ENCODE data around the gene PROB1.
"Not testable (repeated sequence)": the region's sequence is repeated elsewhere in the genome, so short reads cannot be mapped to it uniquely, and the experiment has no call there.

PROB1 gene

DNA sequence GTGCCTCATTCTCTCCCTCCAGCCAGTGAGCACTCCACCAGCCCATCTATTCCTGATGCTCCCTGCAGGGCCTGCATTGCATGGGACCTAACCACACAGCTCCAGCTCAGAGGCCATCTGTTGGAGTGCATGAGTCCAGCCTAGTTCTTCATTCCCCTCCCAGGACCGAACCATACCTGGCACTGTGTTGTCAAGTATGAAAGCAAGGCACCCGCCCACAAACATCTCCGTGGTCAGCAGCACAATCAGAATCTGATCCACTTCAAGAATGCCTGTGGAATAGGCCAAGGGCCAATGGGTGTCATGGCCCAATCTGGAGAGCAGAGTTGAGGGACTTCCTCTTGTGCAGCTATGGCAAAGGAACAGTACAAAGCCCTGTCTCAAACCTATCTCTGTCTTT lies 17.7 kb downstream of the PROB1 start:
- DNase-seq (ENCODE audit: low spot score), result no peak

DNA sequence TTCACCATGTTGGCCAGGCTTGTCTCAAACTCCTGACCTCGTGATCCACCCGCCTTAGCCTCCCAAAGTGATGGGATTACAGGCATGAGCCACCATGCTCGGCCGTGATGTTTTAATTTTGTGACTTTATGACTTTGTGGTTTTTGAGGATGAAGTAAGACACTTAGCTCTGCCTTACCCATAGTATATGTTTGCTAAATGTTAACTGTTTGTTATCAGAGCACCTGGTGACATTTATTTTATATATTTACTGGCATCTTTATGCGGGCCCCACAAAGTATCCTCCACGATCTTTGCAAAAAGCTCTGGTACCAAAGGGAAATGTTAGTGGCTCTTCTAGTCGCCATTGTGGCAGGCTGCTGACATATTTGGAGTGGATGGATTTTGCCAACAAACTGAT lies 18.5 kb downstream of the PROB1 start:
- DNase-seq (ENCODE audit: low spot score), result no peak

DNA sequence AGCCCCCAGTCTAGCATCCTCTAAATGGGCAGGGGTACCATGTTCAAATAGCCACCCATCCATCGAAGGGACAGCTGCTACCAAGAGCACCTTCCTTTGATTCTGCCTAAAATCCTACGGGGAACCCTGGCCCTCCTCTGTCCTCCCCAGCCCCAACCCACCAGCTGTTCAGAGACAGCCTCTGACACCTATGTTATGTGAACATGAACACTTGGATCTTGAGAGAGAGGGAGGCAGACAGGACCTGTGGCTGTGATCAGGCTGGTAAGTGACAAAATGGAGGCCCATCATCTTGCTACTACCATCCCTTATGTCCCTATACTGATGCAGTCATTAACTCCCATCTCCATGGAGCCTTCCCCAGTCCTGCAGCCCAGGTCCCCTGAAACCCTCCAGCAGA lies 20.0 kb downstream of the PROB1 start:
- no peak for DNase-seq (ENCODE audit: low spot score)

DNA sequence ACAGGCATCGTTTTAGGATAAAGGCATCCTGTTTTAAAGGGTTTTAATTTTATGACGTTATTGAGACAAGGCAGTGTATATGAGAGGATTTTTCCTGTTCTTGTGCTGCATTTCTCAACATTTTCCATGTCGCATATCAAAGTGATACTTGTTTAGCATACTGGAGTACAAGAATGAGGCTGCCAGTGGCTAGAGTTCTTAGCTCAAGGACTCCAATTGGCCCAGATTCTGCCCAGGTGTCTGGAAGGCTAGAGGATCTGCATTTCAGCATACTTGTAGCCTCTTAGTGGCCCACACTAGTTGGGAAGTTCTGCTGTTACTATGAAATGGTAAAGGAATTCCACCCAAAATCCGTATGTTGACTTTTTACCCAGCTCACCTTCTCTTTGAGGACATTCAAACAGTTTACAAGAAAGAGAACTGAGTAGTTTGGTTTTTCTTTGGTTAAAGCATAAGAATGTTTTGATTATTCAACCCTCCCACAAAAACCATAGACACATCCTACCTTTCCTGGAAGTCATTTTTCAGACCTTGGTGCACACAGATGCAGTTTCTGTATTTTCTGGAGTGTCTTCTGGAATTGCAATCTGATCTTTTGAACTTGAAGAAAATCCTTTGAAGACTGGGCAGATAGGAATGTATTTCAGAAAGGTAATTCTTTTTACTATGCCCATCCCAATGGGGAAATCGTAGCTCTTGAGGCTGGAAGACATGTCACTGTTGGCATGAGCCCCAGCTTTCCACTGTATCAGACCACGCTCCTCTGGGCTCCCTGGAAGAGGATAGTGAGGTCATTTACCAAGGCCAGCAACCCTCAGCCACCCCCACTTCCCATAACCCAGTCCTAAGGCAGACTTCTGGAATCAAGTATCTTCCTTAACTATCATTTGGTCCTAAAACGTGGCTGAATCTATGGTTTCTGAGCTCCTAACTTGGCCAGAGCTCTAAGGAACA lies 23.1 kb downstream of the PROB1 start:
- no peak for DNase-seq (ENCODE audit: low spot score)

DNA sequence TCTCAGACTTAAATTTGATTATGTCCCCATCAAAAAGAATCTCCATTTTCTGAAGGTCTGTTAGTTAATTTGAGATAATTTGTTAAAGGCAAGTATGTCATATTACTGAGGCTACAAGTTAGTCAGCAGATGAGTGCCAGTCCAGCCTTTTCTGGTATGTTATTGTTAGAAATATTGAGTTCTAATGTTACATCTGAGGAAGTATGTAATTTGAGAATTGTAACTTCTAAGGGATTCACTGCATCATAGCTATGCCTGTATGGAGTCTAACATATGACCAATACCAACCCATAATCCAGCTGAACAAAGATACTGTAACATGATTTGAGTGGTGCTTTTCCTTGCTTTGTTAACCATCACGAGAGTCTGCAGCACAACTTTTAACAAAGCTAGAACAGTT lies 25.7 kb downstream of the PROB1 start:
- DNase-seq (ENCODE audit: low spot score), result no peak

DNA sequence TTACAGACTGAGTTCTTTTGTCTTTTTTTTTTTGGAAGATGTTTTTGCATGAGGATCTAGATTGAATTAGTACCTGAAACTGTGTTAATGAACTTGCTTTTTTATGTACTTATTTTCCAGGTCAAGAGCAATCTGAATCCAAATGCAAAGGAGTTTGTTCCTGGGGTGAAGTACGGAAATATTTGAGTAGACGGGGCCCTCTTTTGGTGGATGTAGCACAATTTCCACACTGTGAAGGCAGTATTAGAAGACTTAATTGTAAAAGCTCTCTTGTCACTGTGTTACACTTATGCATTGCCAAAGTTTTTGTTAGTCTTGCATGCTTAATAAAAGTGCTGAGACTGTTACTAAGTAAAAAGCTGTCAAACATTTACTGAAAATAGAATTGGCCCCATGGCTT lies 26.3 kb downstream of the PROB1 start:
- no peak for DNase-seq (ENCODE audit: low spot score)

DNA sequence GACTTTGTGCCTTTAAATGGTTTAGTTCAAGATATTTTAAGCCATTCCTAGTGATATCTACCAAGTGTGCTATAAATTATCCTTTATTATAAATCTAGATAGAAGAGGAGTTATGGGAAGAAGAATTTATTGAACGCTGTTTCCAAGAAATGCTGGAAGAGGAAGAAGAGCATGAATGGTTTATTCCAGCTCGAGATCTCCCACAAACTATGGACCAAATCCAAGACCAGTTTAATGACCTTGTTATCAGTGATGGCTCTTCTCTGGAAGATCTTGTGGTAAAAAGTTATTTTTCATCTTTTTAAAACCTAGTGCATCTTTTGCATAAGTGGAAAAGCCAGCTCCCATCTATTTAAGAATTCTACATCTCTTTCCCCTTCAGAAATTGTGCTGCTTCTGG lies 30.4 kb downstream of the PROB1 start:
- no peak for DNase-seq (ENCODE audit: low spot score)

DNA sequence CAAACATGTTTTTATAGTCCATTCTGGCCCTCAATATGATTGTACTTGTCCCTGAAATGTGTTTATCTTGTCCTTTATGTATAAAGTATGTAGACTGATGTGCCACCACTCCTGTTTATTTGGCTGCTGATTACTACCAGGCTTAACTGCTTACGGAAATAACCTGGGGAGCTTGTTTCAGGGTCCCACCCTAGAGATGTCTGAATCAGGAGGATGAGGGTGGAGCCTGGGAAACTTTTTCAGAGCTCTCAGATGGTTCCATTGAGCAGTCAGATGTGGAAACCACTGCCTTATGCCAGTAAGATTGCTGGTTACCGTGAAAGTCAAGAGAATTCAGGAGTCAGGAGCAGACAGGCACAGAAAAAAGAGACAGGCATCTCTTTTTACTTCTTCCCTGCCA lies 31.0 kb downstream of the PROB1 start:
- no peak for DNase-seq (ENCODE audit: low spot score)

DNA sequence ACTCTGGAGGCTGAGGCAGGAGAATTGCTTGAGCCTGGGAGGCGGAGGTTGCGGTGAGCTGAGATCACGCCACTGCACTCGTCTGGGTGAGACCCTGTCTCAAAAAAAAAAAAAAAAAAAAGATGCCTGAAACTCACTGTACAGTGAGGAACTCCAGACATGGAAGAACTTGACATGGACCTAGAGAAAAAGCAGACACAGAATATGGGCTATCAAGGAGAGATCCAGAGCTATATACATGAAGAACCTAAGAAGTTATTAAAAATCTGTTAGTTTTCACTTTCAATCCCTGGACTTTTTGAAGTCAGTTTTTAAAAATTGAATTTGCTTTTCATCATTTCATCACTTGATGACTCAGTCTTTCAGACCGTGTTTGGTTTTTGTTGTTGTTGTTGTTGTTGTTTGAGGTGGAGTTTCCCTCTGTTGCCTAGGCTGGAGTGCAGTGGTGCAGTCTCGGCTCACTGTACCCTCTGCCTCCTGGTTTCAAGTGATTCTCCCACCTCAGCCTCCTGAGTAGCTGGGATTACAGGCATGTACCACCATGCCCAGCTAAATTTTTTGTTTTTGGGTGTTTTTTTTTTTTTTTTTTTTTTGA lies 33.0 kb downstream of the PROB1 start:
- DNase-seq (ENCODE audit: low spot score), result no peak

DNA sequence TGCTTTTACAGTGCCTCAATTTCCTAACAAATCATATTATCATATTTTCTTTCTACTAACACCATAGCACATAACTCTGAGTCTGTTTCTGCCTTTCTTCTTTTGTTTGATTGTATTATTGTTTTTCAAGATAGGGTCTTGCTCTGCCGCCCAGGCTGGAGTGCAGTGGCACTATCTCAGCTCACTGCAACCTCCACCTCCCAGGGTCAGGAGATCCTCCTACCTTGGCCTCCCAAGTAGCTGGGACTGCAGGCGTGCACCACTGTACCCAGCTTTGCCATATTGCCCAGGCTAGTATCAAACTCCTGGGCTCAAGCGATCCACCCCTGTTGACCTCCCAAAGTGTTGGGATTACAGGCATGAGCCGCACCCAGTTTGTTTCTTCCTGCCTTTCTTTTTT lies 34.5 kb downstream of the PROB1 start:
- no peak for DNase-seq (ENCODE audit: low spot score)

DNA sequence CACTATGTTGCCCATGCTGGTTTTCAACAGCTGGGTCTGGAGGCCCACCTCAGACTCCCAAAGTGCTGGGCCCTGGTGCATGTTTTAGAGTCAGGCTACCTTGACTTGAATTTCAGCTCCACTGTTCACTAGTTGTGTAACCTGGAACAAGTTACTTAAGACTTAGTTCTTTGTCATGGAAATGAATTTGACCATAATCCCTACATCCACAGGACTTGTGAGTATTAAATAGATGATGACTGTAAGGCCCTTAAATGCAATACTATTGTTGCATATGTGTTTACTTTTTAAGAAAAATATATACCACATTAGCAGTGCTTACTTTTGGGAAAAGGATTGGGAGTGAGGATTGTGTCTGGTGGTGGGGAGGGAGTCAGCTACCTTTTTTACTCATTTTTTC lies 36.8 kb downstream of the PROB1 start:
- no peak for DNase-seq (ENCODE audit: low spot score)

DNA sequence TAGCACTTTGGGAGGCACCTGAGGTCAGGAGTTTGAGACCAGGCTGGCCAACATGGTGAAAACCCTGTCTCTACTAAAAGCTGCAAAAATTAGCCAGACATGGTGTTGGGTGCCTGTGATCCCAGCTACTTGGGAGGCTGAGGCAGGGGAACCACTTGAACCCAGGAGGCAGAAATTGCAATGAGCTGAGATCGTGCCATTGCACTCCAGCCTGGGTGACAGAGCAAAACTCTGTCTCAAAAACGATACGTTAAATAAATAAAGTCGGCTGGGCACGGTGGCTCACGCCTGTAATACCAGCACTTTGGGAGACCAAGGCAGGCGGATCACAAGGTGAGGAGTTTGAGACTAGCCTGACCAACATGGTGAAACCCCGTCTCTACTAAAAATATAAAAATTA lies 39.0 kb downstream of the PROB1 start:
- not testable (repeated sequence) for DNase-seq (ENCODE audit: low spot score)

DNA sequence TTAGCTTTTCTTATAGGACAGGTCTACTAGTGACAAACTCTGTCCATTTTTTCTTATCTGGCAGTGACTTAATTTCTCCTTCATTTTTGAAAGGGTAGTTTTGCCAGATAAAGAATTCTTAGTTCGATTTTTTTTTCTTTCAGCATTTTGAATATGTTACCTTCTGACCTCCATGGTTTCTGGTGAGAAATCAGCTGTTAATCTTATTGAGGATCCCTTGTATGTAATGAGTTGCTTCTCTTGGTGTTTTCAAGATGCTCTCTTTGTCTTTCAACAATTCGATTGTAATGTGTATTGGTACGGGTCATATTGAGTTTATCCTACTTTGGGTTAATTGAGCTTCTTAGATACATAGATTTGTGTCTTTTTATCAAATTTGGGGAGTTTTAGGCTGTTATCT lies 40.7 kb downstream of the PROB1 start:
- no peak for DNase-seq (ENCODE audit: low spot score)

DNA sequence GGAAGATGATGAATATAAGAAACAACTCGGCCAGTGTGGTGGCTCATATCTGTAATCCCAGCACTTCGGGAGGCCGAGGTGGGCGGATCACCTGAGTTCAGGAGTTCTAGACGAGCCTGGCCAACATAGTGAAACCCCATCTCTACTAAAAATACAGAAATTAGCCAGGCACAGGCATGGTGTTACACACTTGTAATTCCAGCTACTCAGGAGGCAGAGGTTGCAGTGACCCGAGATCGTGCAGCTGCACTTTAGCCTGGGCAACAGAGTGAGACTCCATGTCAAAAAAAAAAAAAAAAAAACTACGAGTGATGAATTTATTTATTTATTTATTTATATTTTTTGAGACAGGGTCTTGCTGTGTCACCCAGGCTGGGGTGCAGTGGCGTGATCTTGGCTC lies 47.0 kb downstream of the PROB1 start:
- DNase-seq (ENCODE audit: low spot score), result not testable (repeated sequence)

DNA sequence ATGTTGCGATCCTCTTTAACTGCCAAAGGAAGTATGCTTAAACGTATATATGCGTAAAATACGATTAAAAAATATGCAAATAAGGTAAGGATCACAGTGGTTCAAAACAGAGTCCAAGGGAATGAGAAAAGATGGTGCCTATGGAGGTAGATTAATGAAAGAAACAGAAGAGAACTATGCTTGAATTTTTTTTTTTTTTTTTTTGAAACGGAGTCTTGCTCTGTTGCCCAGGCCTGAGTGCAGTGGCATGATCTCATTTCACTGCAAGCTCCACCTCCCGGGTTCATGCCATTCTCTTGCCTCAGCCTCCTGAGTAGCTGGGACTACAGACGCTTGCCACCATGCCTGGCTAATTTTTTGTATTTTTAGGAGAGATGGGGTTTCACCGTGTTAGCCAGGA lies 49.5 kb downstream of the PROB1 start:
- DNase-seq (ENCODE audit: low spot score), result not testable (repeated sequence)

DNA sequence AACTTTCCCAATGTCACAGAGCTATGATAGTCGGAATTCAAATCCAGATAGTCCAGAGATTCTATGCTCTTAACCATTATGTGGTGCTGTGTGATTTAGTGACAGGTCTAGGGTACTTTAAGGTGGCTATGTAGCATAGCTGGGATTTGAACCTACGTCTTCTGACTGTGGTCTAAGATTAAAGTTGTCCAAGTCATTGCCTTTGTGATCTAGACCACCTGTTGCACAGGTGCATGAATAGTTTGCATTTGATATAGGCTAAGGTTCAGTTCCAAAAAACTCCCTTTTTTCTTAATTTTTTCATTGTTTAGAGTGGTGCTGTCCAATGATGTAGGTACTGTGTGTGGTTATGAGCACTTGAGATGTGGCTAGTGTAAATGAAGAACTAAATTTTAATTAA lies 50.7 kb downstream of the PROB1 start:
- no peak for DNase-seq (ENCODE audit: low spot score)

DNA sequence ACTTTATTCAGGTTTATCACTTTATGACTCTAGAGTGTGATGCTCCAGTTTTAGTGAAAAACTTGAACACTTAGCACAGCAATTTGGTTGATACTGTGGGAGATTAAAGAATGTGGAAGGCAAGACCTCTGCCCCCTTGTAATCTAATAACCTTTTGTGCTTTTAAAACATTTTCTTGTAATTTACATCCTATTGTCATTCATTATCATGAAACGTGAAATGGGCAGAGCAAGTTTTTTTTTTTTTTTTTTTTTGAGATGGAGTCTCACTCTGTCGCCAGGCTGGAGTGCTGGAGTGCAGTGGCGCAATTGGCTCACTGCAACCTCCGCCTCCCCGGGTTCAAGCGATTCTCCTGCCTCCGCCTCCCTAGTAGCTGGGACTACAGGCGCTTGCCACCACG lies 51.4 kb downstream of the PROB1 start:
- DNase-seq (ENCODE audit: low spot score), result no peak

DNA sequence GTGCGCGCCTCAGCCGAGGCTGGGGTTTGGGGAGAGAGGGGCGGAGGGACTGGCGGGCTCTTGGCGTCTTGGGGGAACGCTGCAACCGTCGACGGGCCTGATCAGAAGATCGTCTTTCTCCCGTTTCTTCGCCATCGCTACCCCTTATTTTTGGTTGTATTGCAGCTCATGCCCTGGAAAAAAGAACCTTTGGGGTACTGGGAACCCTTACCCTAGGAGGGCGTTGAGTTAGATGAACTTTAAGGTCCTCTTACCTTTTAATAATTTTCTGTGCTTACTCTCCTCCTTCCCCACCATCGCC lies 52.5 kb downstream of the PROB1 start:
- DNase-seq (ENCODE audit: low spot score), result no peak

DNA sequence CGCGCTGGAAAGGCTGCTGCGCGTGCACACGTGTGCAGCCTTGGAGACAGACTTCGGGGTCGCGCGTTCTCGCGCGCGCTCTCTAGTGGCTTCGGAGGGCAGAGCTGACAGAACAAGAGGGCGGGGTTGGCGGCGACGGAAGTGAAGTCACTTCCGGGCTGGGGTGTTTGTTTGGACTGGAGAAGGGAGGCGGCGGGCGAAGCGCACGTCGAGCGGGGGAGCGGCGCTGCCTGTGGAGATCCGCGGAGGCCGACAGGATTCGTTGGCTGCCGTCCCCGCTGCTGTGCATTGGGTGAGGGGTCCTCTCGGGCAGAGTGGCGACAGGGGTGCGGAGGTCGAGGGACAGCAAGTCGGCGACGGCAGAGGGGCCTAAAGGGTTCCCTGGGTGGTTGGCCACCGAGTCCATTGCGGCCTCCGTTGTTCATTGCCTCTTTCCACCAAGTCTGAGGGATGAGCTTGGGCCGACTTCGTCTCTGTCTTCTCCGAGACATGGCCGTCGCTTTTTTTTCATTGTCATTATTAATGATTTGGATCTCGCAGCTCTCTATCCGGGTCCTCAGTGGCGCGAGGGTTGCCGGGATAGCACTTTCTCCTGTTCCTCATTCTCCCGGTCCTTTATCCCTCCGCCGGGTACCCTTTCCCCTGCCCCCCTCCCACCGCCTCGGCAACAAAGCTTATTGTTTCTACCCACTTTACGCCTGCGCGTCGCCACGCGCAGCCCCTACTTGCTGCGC lies 53.0 kb downstream of the PROB1 start, which contains the start of gene PAIP2:
PAIP2 (plus strand) TSS at position 166 of the 734 bp plus-strand sequence. CDS start 21,931 bp downstream, outside the sequence.
- peak; percentile 98 for DNase-seq (ENCODE audit: low spot score)

DNA sequence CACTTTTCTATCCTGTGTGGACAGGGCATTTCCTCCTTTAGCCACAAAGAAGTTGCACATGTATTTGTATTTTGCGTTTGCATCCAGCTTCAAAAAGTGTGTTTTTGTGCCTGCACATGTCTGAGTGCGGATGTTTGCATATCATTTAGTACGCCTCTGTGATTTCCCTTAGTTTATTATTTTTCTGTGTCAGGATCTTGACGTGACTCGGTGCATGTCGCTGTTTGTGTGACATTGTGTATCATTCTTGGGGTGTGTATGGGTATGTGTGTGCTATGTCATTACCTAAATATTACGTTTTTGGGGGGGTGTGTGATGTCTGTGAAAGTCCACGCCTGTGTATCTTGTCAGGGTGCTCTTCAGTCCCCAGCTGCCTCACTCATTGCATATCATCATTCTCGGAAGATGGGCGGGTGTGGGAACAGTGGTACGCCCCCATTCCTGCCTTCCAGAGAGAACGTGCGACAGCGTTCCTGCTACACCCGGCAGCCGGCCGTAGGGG lies 53.7 kb downstream of the PROB1 start:
- no peak for DNase-seq (ENCODE audit: low spot score)

All from left forelimb (tissue), 1 donor.